Caco-2 (cell line): ENCODE results near the gene BMAL1. TPM values are rescaled to one million over a fixed set of nuclear protein-coding genes. Genes with fewer than 3 reads are reported as not detected.

Experiments used
- BruUV-seq: library from RNA; stranded (reverse); fragments of 400-500 nt; replicated peaks from 2 replicates; lab custom pipeline; 2021; lab: Mats Ljungman, UMichigan
- CTCF ChIA-PET: fragments of 300-600 bp; sonication (Branson Sonifier 250); formaldehyde crosslinking; loops from one replicate; lab custom pipeline; 2022; ENCODE audit warnings: antibody characterized with exemption; lab: Charles Lee
- POLR2A ChIA-PET: fragments of 300-600 bp; sonication (Branson Sonifier 250); formaldehyde crosslinking; loops from one replicate; lab custom pipeline; 2022; ENCODE audit warnings: antibody characterized with exemption; lab: Charles Lee
- DNase-seq, 2 experiments: peaks; one replicate each; pipeline versions ENCODE4 v3.0.0 to v3.0.0-alpha.2; 2020 to 2022
- H3K27me3 ChIP-seq: replicated peaks from 2 replicates; pipeline ENCODE4 v1.6.0; 2011; ENCODE audit warnings: low read length; ENCODE audit not compliant: control insufficient read depth, insufficient read depth
- H3K36me3 ChIP-seq: 2 replicates; pipeline ENCODE4 v1.5.1; 2011; ENCODE audit warnings: low read length; ENCODE audit not compliant: control insufficient read depth, insufficient read depth
- H3K4me1 ChIP-seq: fragments of 250-450 bp; sonication (Bioruptor Pico); 2 replicates; pipeline ENCODE4 v1.5.1; 2020; ENCODE audit warnings: mild to moderate bottlenecking
- H3K4me3 ChIP-seq: 2 replicates; pipeline ENCODE4 v1.5.1; 2011; ENCODE audit warnings: low read depth, mild to moderate bottlenecking, control low read depth, low read length
- H3K9me3 ChIP-seq: fragments of 250-450 bp; sonication (Bioruptor Pico); 2 replicates; pipeline ENCODE4 v1.5.1; 2020; ENCODE audit warnings: mild to moderate bottlenecking, moderate library complexity
- H3K27ac Mint-ChIP-seq: one replicate; pipeline ENCODE4 v1.8.0; 2022; ENCODE audit warnings: mixed read lengths; ENCODE audit not compliant: unreplicated experiment
- H3K27me3 Mint-ChIP-seq: one replicate; pipeline ENCODE4 v1.8.0; 2022; ENCODE audit warnings: mixed read lengths; ENCODE audit not compliant: insufficient read depth, unreplicated experiment
- H3K36me3 Mint-ChIP-seq: one replicate; pipeline ENCODE4 v1.8.0; 2022; ENCODE audit warnings: mild to moderate bottlenecking, mixed read lengths; ENCODE audit not compliant: insufficient read depth, unreplicated experiment
- H3K4me1 Mint-ChIP-seq: one replicate; pipeline ENCODE4 v1.8.0; 2022; ENCODE audit warnings: low read depth, mixed read lengths; ENCODE audit not compliant: unreplicated experiment
- H3K4me3 Mint-ChIP-seq: one replicate; pipeline ENCODE4 v1.8.0; 2022; ENCODE audit warnings: mild to moderate bottlenecking, moderate library complexity, mixed read lengths; ENCODE audit not compliant: unreplicated experiment
- H3K9me3 Mint-ChIP-seq: one replicate; pipeline ENCODE4 v1.8.0; 2022; ENCODE audit warnings: mixed read lengths; ENCODE audit not compliant: unreplicated experiment
- CTCF ChIP-seq, 2 experiments: fragments of 200-600 bp in 1 of 2; IDR thresholded peaks; 1 replicate in 1 of 2; 2 replicates in 1 of 2; pipeline versions ENCODE4 v1.5.1 to v1.8.0; 2011 to 2022; ENCODE audit warnings: antibody characterized with exemption in 1 of 2, control low read depth in 1 of 2, inconsistent platforms in 1 of 2, low read depth in 1 of 2, low read length in 1 of 2, mild to moderate bottlenecking in 1 of 2, moderate library complexity in 1 of 2; ENCODE audit not compliant: insufficient read depth in 1 of 2, severe bottlenecking in 1 of 2, unreplicated experiment in 1 of 2
- intact Hi-C: fragments of 100-400 bp; cut with micrococcal nuclease; formaldehyde crosslinking; loops from one replicate; pipeline ENCODE4 v1.10.0; 2022; ENCODE audit not compliant: unreplicated experiment
- total RNA-seq: library from RNA; stranded (reverse); gene quantifications from 2 replicates; pipeline ENCODE4 v1.2.3, GENCODE V29; 2022

The BMAL1 gene
- total RNA-seq, 1 experiment from 2014 or later = 17.9 TPM

DNA sequence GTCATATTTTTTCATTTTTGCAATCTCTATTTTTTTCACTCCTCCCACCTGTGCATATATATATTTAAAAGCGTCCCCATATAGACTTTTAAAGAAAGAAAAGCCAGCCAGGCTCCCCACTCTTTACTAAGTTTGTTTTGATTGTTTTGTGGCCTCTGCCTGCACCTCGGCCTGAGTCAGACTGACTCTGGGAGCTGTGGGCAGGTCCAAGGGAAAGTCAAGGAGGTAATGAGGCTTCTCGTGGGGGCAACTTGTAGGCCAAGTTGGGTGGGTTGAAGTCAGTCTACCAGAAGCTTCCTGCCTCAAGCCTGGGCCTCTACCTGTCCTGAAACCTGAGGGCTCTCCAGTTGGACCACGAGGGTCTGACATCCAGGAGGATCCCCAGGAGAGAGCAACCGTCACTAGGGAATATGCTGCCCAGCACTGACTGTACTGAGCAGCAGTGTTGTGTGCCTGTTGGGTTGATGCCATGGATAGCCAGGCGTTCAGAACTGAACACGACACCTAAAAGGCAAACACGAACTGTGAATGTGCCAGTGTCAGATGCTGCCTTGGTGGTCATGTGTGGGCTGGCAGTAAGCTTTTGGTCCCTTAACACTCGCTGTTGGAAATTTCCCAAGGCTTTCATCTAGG lies 58.8 kb downstream of the BMAL1 start:
- no peaks in the 10 kb centered on the region for H3K27me3 Mint-ChIP-seq
- no peak overlapping the region for H3K27ac Mint-ChIP-seq
- no peaks in the 10 kb centered on the region for H3K9me3 Mint-ChIP-seq
- no peaks in the 10 kb centered on the region for H3K9me3 ChIP-seq
- CTCF ChIA-PET = interaction anchor here (2.1 kb wide), 1 partner anchor 126 kb away, joined by 19 read pairs; no protein-coding TSS in a partner anchor
- intact Hi-C loops = loop anchor here (5.0 kb wide), 1 partner anchor 59 kb away; the partner anchor contains the start of gene BMAL1
- POLR2A ChIA-PET = no interaction called here
- H3K36me3 ChIP-seq = no peaks in the 10 kb centered on the region
- TF ChIP-seq CTCF (IDR thresholded peaks at IDR 0.05; ENCODE audit: insufficient read depth in 1 of 2, low read depth in 1 of 2, low read length in 1 of 2, severe bottlenecking in 1 of 2, unreplicated experiment in 1 of 2) = no peak
- H3K4me1 Mint-ChIP-seq = peaks cover 30% of the 10 kb centered on the region
- H3K4me3 Mint-ChIP-seq = no peak overlapping the region
- H3K4me3 ChIP-seq = no peak overlapping the region
- H3K27me3 ChIP-seq = no peaks in the 10 kb centered on the region
- BruUV-seq = no TSS peak
- H3K36me3 Mint-ChIP-seq = peaks cover 9% of the 10 kb centered on the region
- no peak for DNase-seq
- peaks cover 25% of the 10 kb centered on the region for H3K4me1 ChIP-seq

- no peaks in the 10 kb centered on the region for H3K27me3 Mint-ChIP-seq
- Histone ChIP-seq H3K36me3 (no peaks in the 10 kb centered on the region), H3K9me3 (no peaks in the 10 kb centered on the region), H3K4me3 (no peak overlapping the region), H3K4me1 (peaks cover 16% of the 10 kb centered on the region), H3K27me3 (no peaks in the 10 kb centered on the region)
- H3K27ac Mint-ChIP-seq = no peak overlapping the region
- TF ChIP-seq CTCF (IDR thresholded peaks at IDR 0.05; ENCODE audit: insufficient read depth in 1 of 2, low read depth in 1 of 2, low read length in 1 of 2, severe bottlenecking in 1 of 2, unreplicated experiment in 1 of 2) = no peak
- intact Hi-C loops = loop anchor here (5.0 kb wide), 1 partner anchor 61 kb away; the partner anchor contains the start of gene BMAL1
- peaks cover 2% of the 10 kb centered on the region for H3K36me3 Mint-ChIP-seq
- POLR2A ChIA-PET = no interaction called here
- H3K4me3 Mint-ChIP-seq = no peak overlapping the region
- CTCF ChIA-PET = interaction anchor here (0.8 kb wide), 1 partner anchor 127 kb away, joined by 3 read pairs; no protein-coding TSS in a partner anchor
- H3K4me1 Mint-ChIP-seq = peaks cover 19% of the 10 kb centered on the region
- no TSS peak for BruUV-seq
- DNase-seq = no peak
- H3K9me3 Mint-ChIP-seq = no peaks in the 10 kb centered on the region
Measured at GRCh38 chr11:13338019-13338426, 60.4 kb downstream of the BMAL1 start.

- H3K4me1 ChIP-seq = peaks cover 11% of the 10 kb centered on the region
- no peaks in the 10 kb centered on the region for H3K9me3 ChIP-seq
- peaks cover 19% of the 10 kb centered on the region for H3K4me1 Mint-ChIP-seq
- no peaks in the 10 kb centered on the region for H3K27me3 ChIP-seq
- TF ChIP-seq CTCF (IDR thresholded peaks at IDR 0.05; ENCODE audit: insufficient read depth in 1 of 2, low read depth in 1 of 2, low read length in 1 of 2, severe bottlenecking in 1 of 2, unreplicated experiment in 1 of 2) = no peak
- BruUV-seq = no TSS peak
- no peak for DNase-seq
- H3K4me3 ChIP-seq = no peak overlapping the region
- CTCF ChIA-PET = no interaction called here
- no peak overlapping the region for H3K27ac Mint-ChIP-seq
- POLR2A ChIA-PET = no interaction called here
- intact Hi-C loops = loop anchor here (5.0 kb wide), 1 partner anchor 61 kb away; the partner anchor contains the start of gene BMAL1
- H3K9me3 Mint-ChIP-seq = no peaks in the 10 kb centered on the region
- H3K36me3 Mint-ChIP-seq = no peaks in the 10 kb centered on the region
- H3K4me3 Mint-ChIP-seq = no peak overlapping the region
- H3K36me3 ChIP-seq = no peaks in the 10 kb centered on the region
- no peaks in the 10 kb centered on the region for H3K27me3 Mint-ChIP-seq
Measured at GRCh38 chr11:13338427-13339069, 61.0 kb downstream of the BMAL1 start.
